ENCODE data around the gene NPM3. TPM values are rescaled to one million over a fixed set of nuclear protein-coding genes. Genes with fewer than 3 reads are reported as not detected.

Gene NPM3
- total RNA-seq, 4 donors from 2014 or later: 25.0 to 31.1 (median 27.7) TPM

GRCh38 chr10:101778151-101778780 is 5.0 kb downstream of the NPM3 start:
- no peak for ATAC-seq (ENCODE audit: low FRiP score)
- DNase-seq (ENCODE audit: low spot score): no peak
- TF ChIP-seq, protein P1, sequence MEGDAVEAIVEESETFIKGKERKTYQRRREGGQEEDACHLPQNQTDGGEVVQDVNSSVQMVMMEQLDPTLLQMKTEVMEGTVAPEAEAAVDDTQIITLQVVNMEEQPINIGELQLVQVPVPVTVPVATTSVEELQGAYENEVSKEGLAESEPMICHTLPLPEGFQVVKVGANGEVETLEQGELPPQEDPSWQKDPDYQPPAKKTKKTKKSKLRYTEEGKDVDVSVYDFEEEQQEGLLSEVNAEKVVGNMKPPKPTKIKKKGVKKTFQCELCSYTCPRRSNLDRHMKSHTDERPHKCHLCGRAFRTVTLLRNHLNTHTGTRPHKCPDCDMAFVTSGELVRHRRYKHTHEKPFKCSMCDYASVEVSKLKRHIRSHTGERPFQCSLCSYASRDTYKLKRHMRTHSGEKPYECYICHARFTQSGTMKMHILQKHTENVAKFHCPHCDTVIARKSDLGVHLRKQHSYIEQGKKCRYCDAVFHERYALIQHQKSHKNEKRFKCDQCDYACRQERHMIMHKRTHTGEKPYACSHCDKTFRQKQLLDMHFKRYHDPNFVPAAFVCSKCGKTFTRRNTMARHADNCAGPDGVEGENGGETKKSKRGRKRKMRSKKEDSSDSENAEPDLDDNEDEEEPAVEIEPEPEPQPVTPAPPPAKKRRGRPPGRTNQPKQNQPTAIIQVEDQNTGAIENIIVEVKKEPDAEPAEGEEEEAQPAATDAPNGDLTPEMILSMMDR (IDR thresholded peaks at IDR 0.05): no peak

DNA sequence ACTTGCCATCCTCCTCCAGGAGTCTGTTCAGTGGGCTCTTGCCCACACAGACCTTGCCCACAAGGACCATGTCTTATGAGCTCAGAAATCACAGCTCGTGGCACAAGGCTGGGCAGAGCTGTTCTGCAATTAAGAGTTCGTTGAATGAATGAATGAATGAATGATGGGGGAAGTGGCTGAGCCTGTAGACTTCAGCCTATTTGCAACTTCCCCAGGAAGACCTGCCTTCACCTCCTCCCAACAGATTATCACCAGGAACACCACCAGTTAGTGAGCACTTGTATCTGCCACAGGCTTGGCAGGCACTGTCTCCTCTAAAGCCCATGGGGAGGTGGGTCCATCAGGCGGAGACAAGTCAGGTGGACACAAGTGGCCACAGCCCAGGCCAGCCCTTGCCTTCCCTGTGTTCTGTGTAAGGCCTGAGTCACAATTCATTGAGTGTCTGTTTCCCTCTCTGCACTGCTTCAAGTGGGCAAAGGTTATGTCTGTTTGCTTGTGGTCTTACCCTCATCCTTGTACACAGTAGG is 5.6 kb downstream of the NPM3 start:
- TF ChIP-seq, protein P1 (IDR thresholded peaks at IDR 0.05): no peak
- DNase-seq (ENCODE audit: low spot score) (no peak), ATAC-seq (ENCODE audit: low FRiP score) (no peak)

- TF ChIP-seq, protein P1 (IDR thresholded peaks at IDR 0.05): no peak
- ATAC-seq (ENCODE audit: low FRiP score) (no peak), DNase-seq (ENCODE audit: low spot score) (no peak)
Observed at GRCh38 chr10:101776161-101776817, 7.0 kb downstream of the NPM3 start.

DNA sequence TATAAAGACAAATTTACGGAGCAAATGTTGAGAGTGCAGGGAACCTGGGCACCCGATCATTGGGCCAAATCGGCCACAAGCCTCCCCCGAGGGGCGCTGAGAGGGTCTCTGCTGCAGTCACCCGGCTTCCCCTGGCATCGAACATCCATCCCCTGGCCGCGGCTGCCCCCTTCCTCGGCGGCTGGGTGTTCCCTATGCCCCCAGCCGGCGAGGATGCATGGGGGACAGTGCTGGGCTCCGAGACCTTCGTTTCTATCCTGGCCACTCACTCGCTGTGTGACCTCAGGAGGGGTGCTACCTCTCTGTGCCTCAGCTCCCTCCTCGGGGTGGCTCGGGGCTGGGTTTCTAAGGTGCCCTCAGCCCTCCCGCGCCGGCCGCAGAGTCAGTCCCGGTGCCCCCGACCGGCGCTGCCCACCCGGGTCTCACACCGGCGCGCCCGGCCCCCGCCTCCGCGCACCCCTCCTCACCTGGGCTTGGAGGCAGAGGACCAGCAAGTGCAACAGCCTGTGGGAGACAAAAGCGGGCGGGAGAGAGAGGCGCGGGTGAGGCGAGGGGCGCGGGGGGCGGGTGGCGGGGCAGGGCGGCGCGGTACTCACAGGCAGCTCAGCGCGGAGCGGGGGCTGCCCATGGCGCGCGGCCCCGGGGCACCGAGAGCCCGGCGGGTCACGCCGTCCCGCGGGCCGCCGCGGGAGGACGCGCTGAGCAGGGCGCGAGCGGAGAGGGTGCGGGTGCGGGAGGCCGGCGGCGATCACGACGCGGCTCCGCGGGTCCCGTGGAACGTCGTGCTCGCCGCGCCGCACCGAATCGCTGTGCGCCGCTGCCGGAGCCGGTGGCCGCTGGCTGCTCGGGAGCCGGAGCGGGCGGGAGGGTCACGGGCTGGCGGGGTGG is 7.7 kb downstream of the NPM3 start, which contains the start of gene FGF8:
TSS of gene FGF8 (minus strand) at position 842 of the 888 bp plus-strand sequence. CDS start at position 628, 214 bp downstream.
- DNase-seq (ENCODE audit: low spot score) (no peak), ATAC-seq (ENCODE audit: low FRiP score) (no peak)
- TF ChIP-seq, protein P1 (IDR thresholded peaks at IDR 0.05): no peak

- TF ChIP-seq, protein P1 (IDR thresholded peaks at IDR 0.05): no peak
- no peak for DNase-seq (ENCODE audit: low spot score)
- ATAC-seq (ENCODE audit: low FRiP score): no peak
Observed at GRCh38 chr10:101774589-101775272, 8.5 kb downstream of the NPM3 start.

DNA sequence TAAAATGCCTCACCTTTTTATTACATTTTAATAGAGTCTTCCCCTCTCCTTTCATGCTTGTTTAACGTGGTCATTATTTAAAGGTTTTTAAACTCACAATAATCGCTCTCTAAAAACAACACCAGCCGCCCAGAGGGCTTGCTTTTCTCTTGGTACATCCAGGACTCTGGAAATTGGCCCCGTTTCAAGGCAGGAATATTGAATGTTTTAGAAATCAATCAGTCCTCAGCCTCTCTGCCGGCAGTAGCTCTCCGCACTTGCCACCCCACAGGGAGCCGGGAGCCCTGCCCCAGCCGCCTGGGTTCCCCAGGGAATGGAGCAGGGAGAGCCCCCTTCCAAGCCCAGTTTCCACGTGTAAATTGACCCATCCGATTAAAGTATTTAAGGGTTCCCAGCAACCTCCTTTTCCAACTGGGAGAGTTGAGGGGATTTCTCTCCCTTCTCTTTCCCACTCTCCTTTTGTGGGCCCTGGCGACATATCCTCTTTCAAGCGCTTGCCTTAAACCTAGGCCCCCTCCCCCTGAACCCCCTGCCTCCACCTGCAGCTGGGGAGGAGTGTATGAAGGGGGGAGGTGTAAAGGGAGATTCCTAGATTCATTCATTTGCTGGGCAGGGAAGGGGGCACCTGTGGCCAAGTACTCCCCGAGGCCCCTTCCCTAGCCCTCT is 9.2 kb downstream of the NPM3 start:
- TF ChIP-seq, protein P1 (IDR thresholded peaks at IDR 0.05): no peak
- no peak for DNase-seq (ENCODE audit: low spot score)

More for the DNA sequence above, 9.2 kb downstream of the NPM3 start:
- no peak for ATAC-seq (ENCODE audit: low FRiP score)

Measured in omental fat pad (tissue), 4 donors.